GM12872 (cell line): ENCODE results near the gene ZCCHC2.

Experiments
- CTCF ChIP-seq: IDR thresholded peaks from 3 replicates; pipeline ENCODE4 v1.5.1; 2011; ENCODE audit warnings: low read depth, mild to moderate bottlenecking, low read length, moderate library complexity; ENCODE audit not compliant: insufficient read depth

The ZCCHC2 gene

GRCh38 chr18:62590799-62591590, 68.2 kb downstream of the ZCCHC2 start:
- TF ChIP-seq CTCF: no peak

GRCh38 chr18:62596145-62597005, 73.5 kb downstream of the ZCCHC2 start:
- TF ChIP-seq CTCF: no peak

GRCh38 chr18:62601871-62602270, 79.0 kb downstream of the ZCCHC2 start:
- no peak for TF ChIP-seq CTCF

GRCh38 chr18:62602706-62603105, 79.9 kb downstream of the ZCCHC2 start:
- no peak for TF ChIP-seq CTCF

- no peak for TF ChIP-seq CTCF
Observed at GRCh38 chr18:62603211-62603610, 80.4 kb downstream of the ZCCHC2 start.

GRCh38 chr18:62603979-62604378, 81.2 kb downstream of the ZCCHC2 start:
- no peak for TF ChIP-seq CTCF

GRCh38 chr18:62605685-62606084, 82.9 kb downstream of the ZCCHC2 start:
- TF ChIP-seq CTCF: no peak
